CD4-positive, alpha-beta T cell (primary cell): ENCODE data around the gene GNA12. TPM values are rescaled to one million over a fixed set of nuclear protein-coding genes. Genes with fewer than 3 reads are reported as not detected.

Experiments used
- ATAC-seq: fragments of 200-7000 bp; cut with Tn5 transposase; one replicate; pipeline ENCODE4 v1.10.0; 2022; ENCODE audit warnings: mild to moderate bottlenecking; ENCODE audit not compliant: poor library complexity
- CTCF ChIA-PET: fragments of 350-600 bp; sonication (Branson Sonifier 250); formaldehyde crosslinking; loops from one replicate; lab custom pipeline; 2021; ENCODE audit warnings: antibody characterized with exemption, inconsistent platforms; lab: Charles Lee
- POLR2A ChIA-PET: fragments of 350-600 bp; sonication (Branson Sonifier 250); formaldehyde crosslinking; loops from one replicate; lab custom pipeline; 2021; ENCODE audit warnings: antibody characterized with exemption, inconsistent platforms; lab: Charles Lee
- DNase-seq, 14 experiments: peaks; one replicate each; pipeline ENCODE4 v3.0.0-alpha.2; 2013 to 2020; ENCODE audit warnings: mixed read lengths in 2 of 14
- H3K27ac ChIP-seq, 2 donors: one replicate each; pipeline versions ENCODE4 v1.5.1 to v1.7.0; 2013; ENCODE audit warnings: low read length in 2 of 2, low read depth in 1 of 2, mild to moderate bottlenecking in 1 of 2
- H3K27me3 ChIP-seq, 2 experiments: 1 replicate in 1 of 2; 2 replicates in 1 of 2; pipeline versions ENCODE4 v1.6.1 to v1.7.0; 2013; ENCODE audit warnings: low read length in 2 of 2, control low read depth in 1 of 2, mild to moderate bottlenecking in 1 of 2, moderate library complexity in 1 of 2; ENCODE audit not compliant: insufficient read depth in 2 of 2, control insufficient read depth in 1 of 2
- H3K36me3 ChIP-seq: one replicate; pipeline ENCODE4 v1.6.1; 2013; ENCODE audit warnings: low read length, control low read depth; ENCODE audit not compliant: insufficient read depth
- H3K4me1 ChIP-seq: one replicate; pipeline ENCODE4 v1.6.1; 2013; ENCODE audit warnings: low read length, control low read depth; ENCODE audit not compliant: insufficient read depth
- H3K4me3 ChIP-seq: one replicate; pipeline ENCODE4 v1.5.1; 2013; ENCODE audit warnings: mild to moderate bottlenecking, low read length, moderate library complexity
- H3K9me3 ChIP-seq, 2 experiments: 1 replicate in 1 of 2; 2 replicates in 1 of 2; pipeline versions ENCODE4 v1.6.1 to v1.7.0; 2013; ENCODE audit warnings: low read length in 2 of 2, mild to moderate bottlenecking in 2 of 2, control low read depth in 1 of 2, moderate library complexity in 1 of 2; ENCODE audit not compliant: control insufficient read depth in 1 of 2, insufficient read depth in 1 of 2
- H3K27ac Mint-ChIP-seq: one replicate; pipeline ENCODE4 v1.8.0; 2020; ENCODE audit warnings: mixed read lengths
- H3K27me3 Mint-ChIP-seq: one replicate; pipeline ENCODE4 v1.8.0; 2021; ENCODE audit warnings: mixed read lengths
- H3K36me3 Mint-ChIP-seq: one replicate; pipeline ENCODE4 v1.8.0; 2021; ENCODE audit warnings: low read depth, mixed read lengths
- H3K4me1 Mint-ChIP-seq: one replicate; pipeline ENCODE4 v1.8.0; 2021; ENCODE audit warnings: low read depth, mixed read lengths
- H3K4me3 Mint-ChIP-seq: one replicate; pipeline ENCODE4 v1.8.0; 2020; ENCODE audit warnings: mild to moderate bottlenecking, mixed read lengths
- H3K9me3 Mint-ChIP-seq: one replicate; pipeline ENCODE4 v1.8.0; 2020; ENCODE audit warnings: mixed read lengths
- intact Hi-C, 2 experiments: fragments of 100-400 bp; cut with DNase I in 1 of 2; cut with micrococcal nuclease in 1 of 2; formaldehyde crosslinking; loops; one replicate each; pipeline versions ENCODE4 v1.15.1 to v1.9.0; 2023 to 2025; cut with DNase I, micrococcal nuclease
- total RNA-seq, 174 experiments: library from RNA in 2 of 174; stranded (reverse) in 2 of 174; gene quantifications; one replicate each; pipeline ENCODE4 v1.2.3 and lab custom pipeline; 2021 to 2026
- TF ChIP-seq, protein P1 (sequence below): fragments of 200-600 bp; IDR thresholded peaks from one replicate; pipeline ENCODE4 v1.8.0; 2022; ENCODE audit warnings: antibody characterized with exemption, mild to moderate bottlenecking

The GNA12 gene
- total RNA-seq, 2 experiments from 2014 or later = 16.0 to 16.1 TPM

DNA sequence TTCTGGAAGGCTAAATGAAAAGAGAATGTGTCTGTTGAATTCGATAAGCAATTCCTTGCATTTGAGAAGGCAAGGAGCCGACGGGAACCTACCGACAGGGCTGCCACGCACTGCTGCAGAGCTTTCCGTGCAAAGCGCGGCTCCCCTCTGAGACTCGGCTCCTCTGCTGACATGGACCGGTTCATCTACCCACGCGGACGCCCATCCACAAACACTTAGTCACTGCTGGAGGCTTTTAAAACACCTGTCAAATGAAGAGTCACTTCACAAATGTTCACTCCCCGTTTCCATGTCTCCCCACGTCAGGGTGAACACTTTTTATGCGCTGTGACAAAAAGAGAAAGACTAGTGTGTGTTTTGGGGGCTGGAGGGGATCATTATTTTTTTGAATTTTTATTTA is 124.1 kb downstream of the GNA12 start:
- no peak overlapping the region for H3K4me3 Mint-ChIP-seq
- ATAC-seq (no peak), DNase-seq (no peak)
- Histone ChIP-seq H3K27me3 (no peaks in the 10 kb centered on the region), H3K27ac (no peak overlapping the region), H3K4me1 (peaks cover 56% of the 10 kb centered on the region), H3K36me3 (no peaks in the 10 kb centered on the region), H3K9me3 (peaks cover 0 to 2% of the 10 kb centered on the region in 2 experiments), H3K4me3 (no peak overlapping the region)
- no peaks in the 10 kb centered on the region for H3K36me3 Mint-ChIP-seq
- no peak overlapping the region for H3K27ac Mint-ChIP-seq
- peaks cover 51% of the 10 kb centered on the region for H3K4me1 Mint-ChIP-seq
- H3K9me3 Mint-ChIP-seq = no peaks in the 10 kb centered on the region
- intact Hi-C loops = no loop called here
- TF ChIP-seq, protein P1, sequence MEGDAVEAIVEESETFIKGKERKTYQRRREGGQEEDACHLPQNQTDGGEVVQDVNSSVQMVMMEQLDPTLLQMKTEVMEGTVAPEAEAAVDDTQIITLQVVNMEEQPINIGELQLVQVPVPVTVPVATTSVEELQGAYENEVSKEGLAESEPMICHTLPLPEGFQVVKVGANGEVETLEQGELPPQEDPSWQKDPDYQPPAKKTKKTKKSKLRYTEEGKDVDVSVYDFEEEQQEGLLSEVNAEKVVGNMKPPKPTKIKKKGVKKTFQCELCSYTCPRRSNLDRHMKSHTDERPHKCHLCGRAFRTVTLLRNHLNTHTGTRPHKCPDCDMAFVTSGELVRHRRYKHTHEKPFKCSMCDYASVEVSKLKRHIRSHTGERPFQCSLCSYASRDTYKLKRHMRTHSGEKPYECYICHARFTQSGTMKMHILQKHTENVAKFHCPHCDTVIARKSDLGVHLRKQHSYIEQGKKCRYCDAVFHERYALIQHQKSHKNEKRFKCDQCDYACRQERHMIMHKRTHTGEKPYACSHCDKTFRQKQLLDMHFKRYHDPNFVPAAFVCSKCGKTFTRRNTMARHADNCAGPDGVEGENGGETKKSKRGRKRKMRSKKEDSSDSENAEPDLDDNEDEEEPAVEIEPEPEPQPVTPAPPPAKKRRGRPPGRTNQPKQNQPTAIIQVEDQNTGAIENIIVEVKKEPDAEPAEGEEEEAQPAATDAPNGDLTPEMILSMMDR = no peak
- H3K27me3 Mint-ChIP-seq = no peaks in the 10 kb centered on the region
- CTCF ChIA-PET = interaction anchor here (1.3 to 2.0 kb wide), 2 partner anchors 9 to 10 kb away, joined by 5 to 24 read pairs; no protein-coding TSS in a partner anchor
- POLR2A ChIA-PET = interaction anchor here (1.4 kb wide), 1 partner anchor 9 kb away, joined by 5 read pairs; no protein-coding TSS in a partner anchor

DNA sequence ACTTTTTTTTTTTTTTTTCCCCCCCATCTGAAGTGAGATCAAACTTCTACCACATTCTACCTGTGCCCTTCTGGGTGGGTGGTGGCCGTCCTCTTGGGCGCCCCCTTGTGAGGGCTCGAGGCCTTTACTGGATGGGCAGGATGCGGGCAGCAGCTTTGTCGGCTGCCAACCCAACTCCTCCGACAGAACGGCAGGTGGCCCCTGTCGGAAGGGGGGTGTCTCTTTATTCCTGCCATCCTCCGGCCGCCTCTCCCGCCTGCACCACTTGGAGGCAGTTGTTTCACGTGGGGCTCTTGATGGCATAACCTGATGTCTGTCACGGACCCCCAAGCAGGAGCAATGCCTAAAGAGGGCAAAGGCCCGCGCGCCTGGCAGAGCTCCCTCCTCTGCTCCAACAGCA is 125.1 kb downstream of the GNA12 start:
- peak; percentile 36 to 79 (median 64) for DNase-seq
- H3K36me3 ChIP-seq = no peaks in the 10 kb centered on the region
- Mint-ChIP-seq H3K4me1 (peaks cover 59% of the 10 kb centered on the region), H3K4me3 (no peak overlapping the region), H3K27me3 (no peaks in the 10 kb centered on the region), H3K9me3 (no peaks in the 10 kb centered on the region), H3K27ac (peak overlapping the region; percentile 67), H3K36me3 (no peaks in the 10 kb centered on the region)
- no peak overlapping the region for H3K27ac ChIP-seq
- no peaks in the 10 kb centered on the region for H3K27me3 ChIP-seq
- H3K9me3 ChIP-seq = peaks cover 0 to 4% of the 10 kb centered on the region in 2 experiments
- H3K4me3 ChIP-seq = no peak overlapping the region
- CTCF ChIA-PET = interaction anchor here (0.7 to 2.0 kb wide), 12 partner anchors 9 to 997 kb away, joined by 3 to 24 read pairs (median 3); no protein-coding TSS in a partner anchor
- intact Hi-C loops = loop anchor here in 1 of 2 experiments (10.0 kb wide), 1 partner anchor 154 kb away; no protein-coding TSS in a partner anchor
- peak; percentile 34 for ATAC-seq
- TF ChIP-seq, protein P1 = peak; percentile 69
- POLR2A ChIA-PET = interaction anchor here (1.2 to 2.3 kb wide), 2 partner anchors 9 to 20 kb away, joined by 6 to 12 read pairs; no protein-coding TSS in a partner anchor
- H3K4me1 ChIP-seq = peaks cover 63% of the 10 kb centered on the region

DNA sequence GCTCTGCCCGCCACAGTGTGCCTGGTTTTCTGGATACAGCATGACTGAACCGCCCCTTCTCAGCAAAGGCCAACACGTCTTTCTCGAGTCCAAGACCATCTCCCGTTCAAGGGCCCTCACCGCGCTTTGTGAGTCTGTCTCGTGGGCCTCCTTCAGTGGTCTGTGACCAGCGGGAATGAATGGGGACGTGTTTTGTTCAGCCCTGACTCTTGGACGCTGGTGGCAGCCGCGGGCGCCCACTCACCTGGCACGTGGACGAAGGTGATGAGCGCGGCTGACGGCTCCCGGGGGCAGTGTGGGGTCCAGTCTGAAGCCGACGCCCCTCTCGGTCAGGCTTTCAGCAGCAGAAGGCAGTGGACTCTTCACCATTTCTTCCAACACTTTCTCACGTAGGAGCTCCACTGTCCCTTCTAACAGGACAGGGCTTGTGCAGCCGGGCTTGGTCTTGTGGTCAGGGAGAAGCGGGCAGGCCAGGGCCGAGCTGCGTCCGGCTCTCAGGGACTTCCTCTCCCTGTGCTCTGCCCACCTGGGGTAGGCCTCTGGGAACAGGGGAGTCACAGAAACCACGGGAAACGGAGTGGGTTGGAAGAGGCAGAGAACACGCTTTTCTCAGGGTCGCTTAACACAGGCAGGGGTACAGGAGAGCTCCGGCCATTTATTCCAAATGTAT is 125.7 kb downstream of the GNA12 start:
- ATAC-seq (no peak), DNase-seq (no peak)
- Histone ChIP-seq H3K27me3 (no peaks in the 10 kb centered on the region), H3K36me3 (no peaks in the 10 kb centered on the region), H3K9me3 (peaks cover 0 to 4% of the 10 kb centered on the region in 2 experiments), H3K4me3 (no peak overlapping the region), H3K27ac (no peak overlapping the region), H3K4me1 (peaks cover 66% of the 10 kb centered on the region)
- POLR2A ChIA-PET = interaction anchor here (1.2 to 2.3 kb wide), 3 partner anchors 8 to 20 kb away, joined by 6 to 12 read pairs (median 6); no protein-coding TSS in a partner anchor
- intact Hi-C loops = loop anchor here in 1 of 2 experiments (10.0 kb wide), 1 partner anchor 154 kb away; no protein-coding TSS in a partner anchor
- peaks cover 65% of the 10 kb centered on the region for H3K4me1 Mint-ChIP-seq
- no peaks in the 10 kb centered on the region for H3K27me3 Mint-ChIP-seq
- peak overlapping the region; percentile 67 for H3K27ac Mint-ChIP-seq
- CTCF ChIA-PET = interaction anchor here (0.7 to 2.0 kb wide), 11 partner anchors 8 to 997 kb away, joined by 3 to 24 read pairs (median 3); no protein-coding TSS in a partner anchor
- no peaks in the 10 kb centered on the region for H3K9me3 Mint-ChIP-seq
- TF ChIP-seq, protein P1 = no peak
- H3K4me3 Mint-ChIP-seq = no peak overlapping the region
- H3K36me3 Mint-ChIP-seq = no peaks in the 10 kb centered on the region
